ENCODE data around the gene NBL1.

Gene NBL1

GRCh38 chr1:19640363-19641316 lies 3.5 kb upstream of the NBL1 start:
- no peak overlapping the region for H3K4me3 ChIP-seq (ENCODE audit: low read depth, low read length)
- TF ChIP-seq CTCF (IDR thresholded peaks at IDR 0.05; ENCODE audit: borderline replicate concordance, insufficient read depth, low read depth, low read length): no peak

GRCh38 chr1:19643121-19643520 lies 990 bp upstream of the NBL1 start:
- no peak overlapping the region for H3K4me3 ChIP-seq (ENCODE audit: low read depth, low read length)
- TF ChIP-seq CTCF (IDR thresholded peaks at IDR 0.05; ENCODE audit: borderline replicate concordance, insufficient read depth, low read depth, low read length): no peak

GRCh38 chr1:19644395-19644680 lies 227 bp downstream of the NBL1 start:
- H3K4me3 ChIP-seq (ENCODE audit: low read depth, low read length): peak overlapping the region; percentile 53
- TF ChIP-seq CTCF (IDR thresholded peaks at IDR 0.05; ENCODE audit: borderline replicate concordance, insufficient read depth, low read depth, low read length): no peak

- no peak for TF ChIP-seq CTCF (IDR thresholded peaks at IDR 0.05; ENCODE audit: borderline replicate concordance, insufficient read depth, low read depth, low read length)
- H3K4me3 ChIP-seq (ENCODE audit: low read depth, low read length): peak overlapping the region; percentile 53
Measured at GRCh38 chr1:19644681-19645410, 735 bp downstream of the NBL1 start.

GRCh38 chr1:19645411-19646251 lies 1.5 kb downstream of the NBL1 start:
- TF ChIP-seq CTCF (IDR thresholded peaks at IDR 0.05; ENCODE audit: borderline replicate concordance, insufficient read depth, low read depth, low read length): no peak
- H3K4me3 ChIP-seq (ENCODE audit: low read depth, low read length): peak overlapping the region; percentile 53

GRCh38 chr1:19646377-19647319 lies 2.5 kb downstream of the NBL1 start:
- no peak overlapping the region for H3K4me3 ChIP-seq (ENCODE audit: low read depth, low read length)

More at GRCh38 chr1:19646377-19647319, 2.5 kb downstream of the NBL1 start:
- TF ChIP-seq CTCF (IDR thresholded peaks at IDR 0.05; ENCODE audit: borderline replicate concordance, insufficient read depth, low read depth, low read length): no peak

Measured in GM12875 (cell line).